ENCODE results near the gene SLC12A4. TPM values are rescaled to one million over a fixed set of nuclear protein-coding genes. Genes with fewer than 3 reads are reported as not detected.

The SLC12A4 gene
- total and polyA plus RNA-seq, 2 of the 13 experiments (the other 11 are each of a cell fraction or from before 2014, with no cell fraction given): 65.1 to 84.3 TPM

GRCh38 chr16:67915831-67916723 lies 52.4 kb downstream of the SLC12A4 start (continued):
- no peak for TF ChIP-seq NRL (CRISPR knock-in tag; IDR thresholded peaks at IDR 0.05; ENCODE audit: borderline replicate concordance)
- TF ChIP-seq, protein P1, sequence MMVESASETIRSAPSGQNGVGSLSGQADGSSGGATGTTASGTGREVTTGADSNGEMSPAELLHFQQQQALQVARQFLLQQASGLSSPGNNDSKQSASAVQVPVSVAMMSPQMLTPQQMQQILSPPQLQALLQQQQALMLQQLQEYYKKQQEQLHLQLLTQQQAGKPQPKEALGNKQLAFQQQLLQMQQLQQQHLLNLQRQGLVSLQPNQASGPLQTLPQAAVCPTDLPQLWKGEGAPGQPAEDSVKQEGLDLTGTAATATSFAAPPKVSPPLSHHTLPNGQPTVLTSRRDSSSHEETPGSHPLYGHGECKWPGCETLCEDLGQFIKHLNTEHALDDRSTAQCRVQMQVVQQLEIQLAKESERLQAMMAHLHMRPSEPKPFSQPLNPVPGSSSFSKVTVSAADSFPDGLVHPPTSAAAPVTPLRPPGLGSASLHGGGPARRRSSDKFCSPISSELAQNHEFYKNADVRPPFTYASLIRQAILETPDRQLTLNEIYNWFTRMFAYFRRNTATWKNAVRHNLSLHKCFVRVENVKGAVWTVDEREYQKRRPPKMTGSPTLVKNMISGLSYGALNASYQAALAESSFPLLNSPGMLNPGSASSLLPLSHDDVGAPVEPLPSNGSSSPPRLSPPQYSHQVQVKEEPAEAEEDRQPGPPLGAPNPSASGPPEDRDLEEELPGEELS (CRISPR knock-in tag; IDR thresholded peaks at IDR 0.05): peak; percentile 51; the same call in 1 of the 2 replicates
- TF ChIP-seq ZNF280B (CRISPR knock-in tag; IDR thresholded peaks at IDR 0.05; ENCODE audit: borderline replicate concordance): no peak
- TF ChIP-seq SMAD1 (CRISPR knock-in tag; IDR thresholded peaks at IDR 0.05; ENCODE audit: borderline replicate concordance, low read depth): 0 out of 2 replicates have a peak, but pooled peaks have one; percentile 49
- 0 out of 2 replicates have a peak, but pooled peaks have one; percentile 28 for TF ChIP-seq PITX1 (CRISPR knock-in tag; IDR thresholded peaks at IDR 0.05)
- TF ChIP-seq FOXP1 (IDR thresholded peaks at IDR 0.05): no peak
- TF ChIP-seq FOXP1 (CRISPR knock-in tag; IDR thresholded peaks at IDR 0.05): peak; percentile 30; the same call in 1 of the 2 replicates
- TF ChIP-seq, protein P2, sequence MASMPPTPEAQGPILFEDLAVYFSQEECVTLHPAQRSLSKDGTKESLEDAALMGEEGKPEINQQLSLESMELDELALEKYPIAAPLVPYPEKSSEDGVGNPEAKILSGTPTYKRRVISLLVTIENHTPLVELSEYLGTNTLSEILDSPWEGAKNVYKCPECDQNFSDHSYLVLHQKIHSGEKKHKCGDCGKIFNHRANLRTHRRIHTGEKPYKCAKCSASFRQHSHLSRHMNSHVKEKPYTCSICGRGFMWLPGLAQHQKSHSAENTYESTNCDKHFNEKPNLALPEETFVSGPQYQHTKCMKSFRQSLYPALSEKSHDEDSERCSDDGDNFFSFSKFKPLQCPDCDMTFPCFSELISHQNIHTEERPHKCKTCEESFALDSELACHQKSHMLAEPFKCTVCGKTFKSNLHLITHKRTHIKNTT (CRISPR knock-in tag; IDR thresholded peaks at IDR 0.05): no peak
- no peak for TF ChIP-seq NR2F1 (CRISPR knock-in tag; IDR thresholded peaks at IDR 0.05)
- 0 out of 2 replicates have a peak, but pooled peaks have one; percentile 11 for TF ChIP-seq HNF4G (IDR thresholded peaks at IDR 0.05; ENCODE audit: borderline replicate concordance, low read depth, low read length)
- no peak for TF ChIP-seq HNF4G (CRISPR knock-in tag; IDR thresholded peaks at IDR 0.05; ENCODE audit: borderline replicate concordance, low read depth)
- no peak for TF ChIP-seq ATAD3A (CRISPR knock-in tag; IDR thresholded peaks at IDR 0.05)
- 0 out of 2 replicates have a peak, but pooled peaks have one; percentile 15 for TF ChIP-seq SP4 (CRISPR knock-in tag; IDR thresholded peaks at IDR 0.05)
- no peak for TF ChIP-seq ARNT2 (CRISPR knock-in tag; IDR thresholded peaks at IDR 0.05; ENCODE audit: low read depth)
- TF ChIP-seq AGO1 (IDR thresholded peaks at IDR 0.05; ENCODE audit: low read depth, low read length, poor library complexity, severe bottlenecking): no peak
- TF ChIP-seq HNF4A (CRISPR knock-in tag; IDR thresholded peaks at IDR 0.05): peak; percentile 43
- TF ChIP-seq MEIS1 (CRISPR knock-in tag; IDR thresholded peaks at IDR 0.05; ENCODE audit: borderline replicate concordance): 0 out of 2 replicates have a peak, but pooled peaks have one; percentile 25
- TF ChIP-seq, protein P3, sequence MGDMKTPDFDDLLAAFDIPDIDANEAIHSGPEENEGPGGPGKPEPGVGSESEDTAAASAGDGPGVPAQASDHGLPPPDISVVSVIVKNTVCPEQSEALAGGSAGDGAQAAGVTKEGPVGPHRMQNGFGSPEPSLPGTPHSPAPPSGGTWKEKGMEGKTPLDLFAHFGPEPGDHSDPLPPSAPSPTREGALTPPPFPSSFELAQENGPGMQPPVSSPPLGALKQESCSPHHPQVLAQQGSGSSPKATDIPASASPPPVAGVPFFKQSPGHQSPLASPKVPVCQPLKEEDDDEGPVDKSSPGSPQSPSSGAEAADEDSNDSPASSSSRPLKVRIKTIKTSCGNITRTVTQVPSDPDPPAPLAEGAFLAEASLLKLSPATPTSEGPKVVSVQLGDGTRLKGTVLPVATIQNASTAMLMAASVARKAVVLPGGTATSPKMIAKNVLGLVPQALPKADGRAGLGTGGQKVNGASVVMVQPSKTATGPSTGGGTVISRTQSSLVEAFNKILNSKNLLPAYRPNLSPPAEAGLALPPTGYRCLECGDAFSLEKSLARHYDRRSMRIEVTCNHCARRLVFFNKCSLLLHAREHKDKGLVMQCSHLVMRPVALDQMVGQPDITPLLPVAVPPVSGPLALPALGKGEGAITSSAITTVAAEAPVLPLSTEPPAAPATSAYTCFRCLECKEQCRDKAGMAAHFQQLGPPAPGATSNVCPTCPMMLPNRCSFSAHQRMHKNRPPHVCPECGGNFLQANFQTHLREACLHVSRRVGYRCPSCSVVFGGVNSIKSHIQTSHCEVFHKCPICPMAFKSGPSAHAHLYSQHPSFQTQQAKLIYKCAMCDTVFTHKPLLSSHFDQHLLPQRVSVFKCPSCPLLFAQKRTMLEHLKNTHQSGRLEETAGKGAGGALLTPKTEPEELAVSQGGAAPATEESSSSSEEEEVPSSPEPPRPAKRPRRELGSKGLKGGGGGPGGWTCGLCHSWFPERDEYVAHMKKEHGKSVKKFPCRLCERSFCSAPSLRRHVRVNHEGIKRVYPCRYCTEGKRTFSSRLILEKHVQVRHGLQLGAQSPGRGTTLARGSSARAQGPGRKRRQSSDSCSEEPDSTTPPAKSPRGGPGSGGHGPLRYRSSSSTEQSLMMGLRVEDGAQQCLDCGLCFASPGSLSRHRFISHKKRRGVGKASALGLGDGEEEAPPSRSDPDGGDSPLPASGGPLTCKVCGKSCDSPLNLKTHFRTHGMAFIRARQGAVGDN (CRISPR knock-in tag; IDR thresholded peaks at IDR 0.05): peak; percentile 49
